Fibroblast of pulmonary artery (primary cell): ENCODE results near the gene IL36RN.

ENCODE experiments used
- DNase-seq: peaks from one replicate; pipeline ENCODE4 v3.0.0-alpha.2; 2010; ENCODE audit warnings: low read depth
- H3K4me3 ChIP-seq: replicated peaks from 2 replicates; pipeline ENCODE4 v1.5.1; 2011; ENCODE audit warnings: low read depth, mild to moderate bottlenecking, control low read depth, low read length, moderate library complexity
- CTCF ChIP-seq: IDR thresholded peaks from 2 replicates; pipeline ENCODE4 v1.5.1; 2011; ENCODE audit warnings: mild to moderate bottlenecking, control low read depth, low read length, inconsistent platforms; ENCODE audit errors: missing control alignments

The IL36RN gene

GRCh38 chr2:113014067-113014466 is 44.9 kb upstream of the IL36RN start:
- no peak for TF ChIP-seq CTCF
- DNase-seq, result no peak
- H3K4me3 ChIP-seq, result no peak overlapping the region

- TF ChIP-seq CTCF, result no peak
- DNase-seq, result no peak
- no peak overlapping the region for H3K4me3 ChIP-seq
Observed at GRCh38 chr2:113015042-113015441, 44.0 kb upstream of the IL36RN start.

- TF ChIP-seq CTCF, result no peak
- no peak overlapping the region for H3K4me3 ChIP-seq
- DNase-seq, result no peak
Observed at GRCh38 chr2:113015655-113016054, 43.3 kb upstream of the IL36RN start.

- DNase-seq, result no peak
- TF ChIP-seq CTCF, result no peak
- no peak overlapping the region for H3K4me3 ChIP-seq
Observed at GRCh38 chr2:113018509-113018908, 40.5 kb upstream of the IL36RN start.

- H3K4me3 ChIP-seq, result no peak overlapping the region
- DNase-seq, result no peak
- no peak for TF ChIP-seq CTCF
Observed at GRCh38 chr2:113021312-113021711, 37.7 kb upstream of the IL36RN start.

GRCh38 chr2:113024764-113025163 is 34.2 kb upstream of the IL36RN start:
- TF ChIP-seq CTCF, result no peak
- DNase-seq, result no peak
- H3K4me3 ChIP-seq, result no peak overlapping the region

- no peak for DNase-seq
- no peak overlapping the region for H3K4me3 ChIP-seq
- no peak for TF ChIP-seq CTCF
Observed at GRCh38 chr2:113025737-113026136, 33.3 kb upstream of the IL36RN start.
